ENCODE measurements around the gene ANKRD27.
A peak's percentile ranks its signal among the peaks of the same experiment; 100 is the strongest.
"Not testable (repeated sequence)": the region's sequence is repeated elsewhere in the genome, so short reads cannot be mapped to it uniquely, and the experiment has no call there.

ANKRD27 gene

DNA sequence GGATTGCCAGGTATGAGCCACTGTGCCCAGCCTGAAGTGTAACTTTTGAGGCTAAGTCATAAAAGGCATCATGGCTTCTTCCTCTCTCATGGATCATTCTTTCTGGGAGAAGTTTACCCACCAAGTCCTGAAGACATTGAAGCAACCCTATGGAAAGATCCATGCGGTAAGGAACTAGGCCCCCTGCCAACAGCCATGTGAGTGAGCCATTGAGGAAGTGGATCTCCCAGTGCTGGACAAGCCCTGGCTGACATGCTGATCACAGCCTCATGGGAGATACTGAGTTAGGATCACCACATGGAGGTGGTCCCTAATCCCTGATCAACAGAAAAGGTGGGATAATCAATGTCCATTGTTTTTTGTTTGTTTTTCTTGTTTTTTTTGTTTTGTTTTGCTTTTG, 13.3 kb upstream of the ANKRD27 start:
- DNase-seq = peak; percentile 47

DNA sequence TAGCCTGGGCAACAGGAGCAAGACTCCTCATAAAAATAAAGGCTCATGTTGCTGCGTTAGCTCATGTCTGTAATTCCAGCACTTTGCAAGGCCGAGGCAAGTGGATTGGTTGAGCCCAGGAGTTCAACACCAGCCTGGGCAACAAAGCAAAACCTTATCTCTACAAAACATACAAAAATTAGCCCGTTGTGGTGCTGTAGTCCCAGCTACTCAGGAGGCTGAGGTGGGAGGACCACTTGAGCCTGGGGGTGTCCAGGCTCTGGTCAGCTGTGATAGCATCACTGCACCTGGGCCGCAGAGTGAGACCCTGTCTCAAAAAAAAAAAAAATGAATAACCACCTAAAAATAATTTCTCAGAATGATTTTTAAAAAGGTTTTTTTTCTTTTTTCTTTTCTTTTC, 12.7 kb upstream of the ANKRD27 start:
- DNase-seq = peak; percentile 73

- peak; percentile 56 for DNase-seq
Observed at GRCh38 chr19:32686847-32687475, 12.0 kb upstream of the ANKRD27 start.

DNA sequence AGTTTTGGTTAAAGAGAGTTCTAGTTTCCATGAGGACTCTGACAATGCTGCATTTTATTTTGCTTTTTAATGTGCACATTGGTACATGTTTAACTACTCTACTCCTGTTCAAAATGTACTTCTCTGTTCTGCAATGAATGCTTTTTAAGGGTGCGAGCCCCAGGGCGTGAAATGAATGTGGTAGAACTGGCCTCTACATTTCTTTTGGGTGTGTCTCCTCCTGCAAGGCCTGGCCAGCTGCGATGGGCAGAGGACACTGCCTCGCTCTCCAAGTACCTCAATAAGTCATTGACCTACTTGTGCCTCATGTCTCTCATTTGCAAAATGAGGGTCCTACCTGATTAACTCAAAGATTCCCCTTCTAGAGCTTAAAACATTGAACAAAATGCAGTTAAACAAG, 7.3 kb upstream of the ANKRD27 start:
- DNase-seq = no peak

DNA sequence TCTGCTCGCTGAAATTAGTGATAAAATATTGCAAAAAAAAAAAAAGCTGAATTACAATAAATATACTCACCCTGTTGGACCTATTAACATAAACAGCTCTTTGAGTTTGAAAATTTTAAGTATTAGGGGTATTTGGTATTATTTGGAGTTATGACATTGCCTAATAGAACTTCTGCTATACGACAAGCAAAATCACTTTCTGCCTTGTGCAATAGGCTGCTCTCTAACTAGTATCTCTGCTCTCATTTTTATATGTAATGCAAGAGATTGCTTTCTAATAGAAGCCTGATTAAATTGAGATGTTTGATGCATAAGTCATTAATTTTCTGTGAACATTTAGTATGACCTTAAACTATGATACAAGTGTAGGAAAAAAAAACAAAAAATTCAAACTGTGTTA, 6.0 kb upstream of the ANKRD27 start:
- DNase-seq = no peak

GRCh38 chr19:32677657-32678056, 2.7 kb upstream of the ANKRD27 start:
- DNase-seq = peak; percentile 57

DNA sequence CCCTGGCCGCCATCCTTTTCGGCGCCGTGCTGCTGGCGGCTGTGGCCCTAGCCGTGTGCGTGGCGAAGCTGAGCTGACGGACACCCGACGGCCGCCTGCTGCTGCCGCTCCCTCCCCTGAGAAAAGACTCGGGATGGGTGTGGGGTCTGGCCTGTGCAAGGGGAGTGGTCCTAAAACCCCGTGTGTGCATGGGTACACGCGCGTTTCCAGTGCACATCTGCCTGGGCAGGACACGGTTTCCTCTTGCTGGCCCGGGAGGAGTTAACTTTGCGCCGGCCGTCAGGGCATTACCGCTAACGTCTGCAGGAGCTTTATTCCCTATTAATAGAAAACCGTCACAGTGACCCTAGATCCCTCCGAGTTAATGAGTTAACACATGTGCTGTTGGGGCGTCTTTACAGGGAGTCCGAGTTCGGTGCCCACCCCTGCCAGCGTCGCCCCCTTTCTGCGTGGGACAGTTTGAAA, 1.9 kb upstream of the ANKRD27 start:
- DNase-seq = no peak

DNA sequence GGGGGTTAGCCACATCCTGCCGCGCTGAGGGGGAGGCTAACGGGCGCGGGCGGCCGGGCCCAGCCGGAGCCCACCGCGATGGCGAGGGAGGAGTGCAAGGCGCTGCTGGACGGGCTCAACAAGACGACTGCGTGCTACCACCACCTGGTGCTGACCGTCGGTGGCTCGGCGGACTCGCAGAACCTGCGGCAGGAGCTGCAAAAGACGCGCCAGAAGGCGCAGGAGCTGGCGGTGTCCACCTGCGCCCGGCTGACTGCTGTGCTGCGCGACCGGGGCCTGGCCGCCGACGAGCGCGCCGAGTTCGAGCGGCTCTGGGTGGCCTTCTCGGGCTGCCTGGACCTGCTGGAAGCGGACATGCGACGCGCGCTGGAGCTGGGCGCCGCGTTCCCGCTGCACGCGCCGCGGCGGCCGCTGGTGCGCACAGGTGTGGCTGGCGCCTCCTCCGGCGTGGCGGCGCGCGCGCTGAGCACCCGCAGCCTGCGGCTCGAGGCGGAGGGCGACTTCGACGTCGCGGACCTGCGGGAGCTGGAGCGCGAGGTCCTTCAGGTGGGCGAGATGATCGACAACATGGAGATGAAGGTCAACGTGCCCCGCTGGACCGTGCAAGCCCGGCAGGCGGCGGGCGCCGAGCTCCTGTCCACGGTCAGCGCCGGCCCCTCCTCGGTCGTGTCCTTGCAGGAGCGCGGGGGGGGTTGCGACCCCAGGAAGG, 1.4 kb upstream of the ANKRD27 start:
- no peak for DNase-seq

DNA sequence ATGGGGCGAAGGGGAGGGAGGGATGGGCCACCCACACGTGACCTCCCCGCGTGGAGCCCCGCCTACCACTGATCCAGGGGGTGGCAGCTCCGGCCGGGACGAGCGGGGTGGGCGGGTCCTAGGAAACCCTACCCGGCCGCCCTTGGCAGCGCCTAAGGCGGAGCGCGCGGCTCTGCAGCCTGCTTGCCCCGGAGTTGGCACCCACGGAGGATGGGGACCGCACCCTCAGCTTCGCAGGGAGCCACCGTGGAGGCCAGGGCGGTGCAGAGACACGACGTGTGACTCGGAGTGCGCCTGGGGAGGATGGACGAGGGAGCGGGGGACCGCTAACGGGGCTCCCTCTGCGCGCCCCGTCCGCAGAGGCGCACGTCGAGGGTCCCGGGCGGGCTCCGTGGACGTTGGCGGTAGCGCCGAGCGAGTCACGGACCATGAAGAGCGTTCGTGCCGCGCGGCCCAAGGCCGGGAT, 773 bp upstream of the ANKRD27 start, which contains the start of gene RGS9BP:
RGS9BP (plus strand) TSS at position 129 of the 466 bp plus-strand sequence. CDS start 416 bp downstream, outside the sequence.
- peak; percentile 92 for DNase-seq

DNA sequence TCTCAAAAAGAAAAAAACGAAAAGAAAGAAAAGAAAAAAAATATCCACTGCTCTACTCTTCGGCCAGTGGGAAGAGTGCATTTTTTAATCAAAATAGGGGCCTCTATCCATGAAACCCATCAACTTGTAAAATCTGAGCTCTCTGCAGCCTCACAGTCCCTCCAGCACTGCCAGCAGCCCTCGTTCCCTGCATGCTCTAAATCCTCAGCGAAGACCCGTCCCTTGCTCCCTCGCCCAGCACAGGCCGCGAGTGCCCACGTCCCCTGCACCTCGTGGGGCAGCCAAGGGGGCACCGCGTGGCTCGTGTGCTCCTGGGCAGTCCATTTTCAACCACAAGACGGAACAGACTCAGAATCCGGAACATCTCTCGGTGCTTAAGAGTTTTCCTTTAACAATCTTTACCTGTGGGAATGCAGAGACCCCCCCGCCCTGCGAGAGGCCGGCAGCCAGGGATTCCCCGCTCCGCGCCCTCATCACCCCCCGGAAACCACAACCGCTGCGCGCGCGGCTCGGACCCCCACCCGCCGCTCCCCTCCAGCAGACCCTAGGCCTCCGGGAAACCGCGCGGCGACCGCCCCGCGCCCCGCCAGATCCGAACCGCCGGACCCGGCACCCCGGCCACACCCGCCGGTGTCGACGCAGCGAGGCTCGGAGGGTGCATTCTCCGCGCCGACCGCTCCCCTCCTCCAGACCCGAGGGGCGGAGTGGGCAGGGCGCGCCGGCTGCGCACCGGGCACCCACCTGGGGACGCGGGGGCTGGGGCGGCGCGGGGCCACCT, 638 bp downstream of the ANKRD27 start:
- peak; percentile 40 for DNase-seq

GRCh38 chr19:32673573-32673972, 1.4 kb downstream of the ANKRD27 start:
- peak; percentile 31 for DNase-seq

GRCh38 chr19:32672841-32673240, 2.1 kb downstream of the ANKRD27 start:
- DNase-seq = peak; percentile 43

DNA sequence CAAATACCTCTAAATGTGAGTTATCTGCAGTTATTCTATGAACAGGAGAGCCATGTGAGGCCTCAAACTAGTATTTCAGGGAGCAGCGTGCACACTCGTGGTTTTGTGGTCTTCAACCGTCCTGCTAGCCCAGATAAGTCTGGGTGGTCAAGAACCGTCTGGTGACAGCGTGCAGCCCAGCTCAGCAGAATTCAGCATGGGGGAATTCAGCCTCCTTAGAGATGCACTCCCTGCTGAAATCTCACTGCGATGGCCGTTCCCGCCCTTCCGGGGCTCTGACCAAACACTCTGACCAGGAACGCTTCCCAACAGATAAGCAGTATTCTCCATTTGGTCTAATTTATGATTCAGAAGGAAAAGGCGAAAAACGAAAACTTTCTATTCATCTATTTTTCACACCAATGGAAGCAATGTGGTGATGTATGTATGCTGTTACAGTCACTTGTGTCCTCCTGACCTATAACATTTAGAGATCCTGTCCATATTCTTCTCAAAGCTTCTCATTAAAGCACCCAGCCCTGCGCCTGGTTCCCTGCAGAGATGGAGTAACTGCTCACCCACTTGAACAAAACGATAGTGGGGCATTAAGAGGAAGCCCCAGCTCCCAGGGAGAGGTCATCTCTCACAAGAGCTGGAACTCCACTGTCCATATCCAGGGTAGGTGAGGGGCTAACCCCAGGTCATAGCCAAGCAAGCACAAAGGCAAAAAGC, 2.9 kb downstream of the ANKRD27 start:
- peak; percentile 97 for DNase-seq

GRCh38 chr19:32669310-32669709, 5.7 kb downstream of the ANKRD27 start:
- DNase-seq = no peak

DNA sequence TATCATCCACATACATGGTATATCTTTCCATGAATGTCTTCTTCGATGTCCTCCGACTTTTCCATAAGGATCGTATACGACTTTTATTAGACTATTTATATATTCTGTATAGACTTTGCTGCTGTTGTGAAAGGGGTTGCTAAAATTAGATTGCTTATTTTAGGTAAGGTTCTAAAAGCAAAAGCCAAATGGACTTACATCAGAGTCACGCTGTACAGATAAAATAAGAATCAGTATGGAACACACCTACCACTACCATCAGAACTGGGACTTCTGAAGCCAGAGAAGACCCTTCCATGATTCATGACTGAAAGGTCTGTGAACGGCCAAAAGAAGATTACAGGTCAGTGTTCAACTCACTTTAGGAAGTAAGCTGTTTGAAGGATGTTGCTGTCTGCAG, 8.9 kb downstream of the ANKRD27 start:
- DNase-seq = no peak

DNA sequence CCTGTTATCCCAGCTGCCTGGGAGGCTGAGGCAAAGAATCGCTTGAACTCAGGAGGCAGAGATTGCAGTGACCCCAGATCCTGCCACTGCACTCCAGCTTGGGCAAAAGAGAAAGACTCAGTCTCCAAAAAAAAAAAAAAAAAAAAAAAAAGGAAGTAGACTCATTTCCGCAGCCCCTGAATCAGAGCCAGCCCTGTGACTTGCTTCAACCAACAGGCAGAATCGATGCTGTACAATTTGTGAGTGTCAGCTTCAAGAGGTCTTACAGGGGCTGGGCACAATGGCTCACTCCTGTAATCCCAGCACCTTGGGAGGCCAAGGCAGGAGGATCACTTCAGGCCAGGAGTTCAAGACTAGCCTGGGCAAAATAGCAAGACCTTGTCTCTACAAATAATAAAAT, 12.8 kb downstream of the ANKRD27 start:
- DNase-seq = peak; percentile 59

GRCh38 chr19:32661318-32661717, 13.7 kb downstream of the ANKRD27 start:
- no peak for DNase-seq

GRCh38 chr19:32658527-32658926, 16.5 kb downstream of the ANKRD27 start:
- no peak for DNase-seq

DNA sequence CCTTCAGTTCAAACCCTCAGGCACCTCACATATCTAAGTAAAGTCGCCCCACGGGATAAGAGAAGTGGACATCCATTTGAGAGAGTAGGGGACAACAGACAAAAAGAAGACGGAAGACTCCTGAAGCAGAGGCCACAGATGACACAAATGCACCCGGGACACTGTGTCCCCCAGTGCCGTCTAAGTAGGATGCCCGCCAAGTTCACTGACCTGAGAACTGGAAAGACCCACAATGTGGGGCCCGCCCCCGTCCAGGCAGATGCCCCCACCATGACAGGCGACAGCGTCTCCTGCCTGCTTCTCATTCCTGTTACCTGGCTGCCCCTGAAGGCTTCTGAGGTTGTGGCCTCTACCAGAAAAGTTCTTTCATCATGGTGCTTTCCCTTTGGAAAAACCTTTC, 16.9 kb downstream of the ANKRD27 start:
- no peak for DNase-seq

DNA sequence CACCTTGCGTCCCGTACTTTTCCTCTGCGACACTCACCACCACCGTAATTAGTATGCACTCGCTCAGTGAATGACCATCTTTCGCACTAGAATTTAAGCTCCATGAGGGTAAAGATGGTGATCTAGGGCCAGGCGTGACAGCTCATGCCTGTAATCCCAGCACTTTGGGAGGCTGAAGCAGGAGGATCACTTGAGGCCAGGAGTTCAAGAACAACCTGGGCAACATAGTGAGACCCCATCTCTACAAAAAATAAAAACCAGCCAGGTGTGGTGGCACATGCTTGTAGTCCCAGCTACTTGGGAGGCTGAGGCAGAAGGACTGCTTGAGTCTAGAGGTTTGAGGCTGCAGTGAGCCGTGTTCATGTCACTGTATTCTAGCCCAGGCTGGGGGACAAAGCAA, 18.6 kb downstream of the ANKRD27 start:
- not testable (repeated sequence) for DNase-seq

- DNase-seq = no peak
Observed at GRCh38 chr19:32653599-32653915, 21.4 kb downstream of the ANKRD27 start.

- DNase-seq = no peak
Observed at GRCh38 chr19:32652894-32653598, 21.9 kb downstream of the ANKRD27 start.
